T-helper 2 cell (primary cell): ENCODE results near the gene RDH16.

Experiments used
- DNase-seq, 5 experiments: peaks; one replicate each; pipeline versions ENCODE4 v3.0.0 to v3.0.0-alpha.2; 2012 to 2022
- total RNA-seq, 2 donors: gene quantifications; one replicate each; lab custom pipeline; 2026; lab: John Stamatoyannopoulos, UW

Gene RDH16
- 0.61 to 2.8 reads per million in 2 donors for total RNA-seq

DNA sequence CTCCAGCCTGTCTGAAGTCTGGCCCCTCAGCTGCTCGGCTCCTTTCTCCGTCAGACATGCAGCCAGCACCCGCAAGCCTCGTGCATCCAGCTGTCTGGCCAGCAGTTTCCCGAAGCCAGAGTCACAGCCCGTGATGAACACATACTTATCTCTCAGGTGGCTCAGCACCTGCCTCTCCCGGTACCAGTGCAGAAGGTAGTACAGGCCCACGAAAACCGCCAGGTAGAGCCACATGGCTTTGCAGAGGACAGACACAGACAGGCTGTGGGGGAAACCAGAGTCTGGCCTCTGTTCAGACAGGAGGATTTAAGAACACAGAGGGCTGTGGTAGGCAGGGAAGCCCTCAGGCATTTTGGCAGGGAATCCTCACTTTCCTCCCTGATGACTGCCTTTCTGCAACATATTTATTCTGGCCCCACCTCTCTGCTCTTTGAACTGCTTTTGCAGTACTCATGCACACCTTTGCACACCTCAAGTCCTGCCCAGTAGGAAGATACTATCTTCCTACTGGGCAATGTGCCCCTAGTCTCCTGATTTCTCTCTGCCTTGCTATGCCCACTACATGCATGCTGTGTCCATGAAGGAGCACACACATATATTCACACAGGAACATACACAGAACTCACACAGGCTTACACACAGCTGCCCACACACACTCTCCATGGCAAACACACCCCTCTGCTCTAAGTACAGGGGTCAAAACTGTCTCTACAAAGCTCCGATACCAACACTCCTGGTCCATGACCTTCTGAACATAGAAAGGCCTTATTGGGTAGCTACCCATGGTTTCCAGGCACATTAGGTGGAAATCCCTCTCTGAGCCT, at the start of gene RDH16:
Gene RDH16, minus strand, starts transcription at position 380 of the 824 bp plus-strand sequence. Its CDS starts 146 bp downstream, at position 234.
- no peak for DNase-seq

GRCh38 chr12:57006809-57007475, 49.5 kb upstream of the RDH16 start:
- no peak for DNase-seq

DNA sequence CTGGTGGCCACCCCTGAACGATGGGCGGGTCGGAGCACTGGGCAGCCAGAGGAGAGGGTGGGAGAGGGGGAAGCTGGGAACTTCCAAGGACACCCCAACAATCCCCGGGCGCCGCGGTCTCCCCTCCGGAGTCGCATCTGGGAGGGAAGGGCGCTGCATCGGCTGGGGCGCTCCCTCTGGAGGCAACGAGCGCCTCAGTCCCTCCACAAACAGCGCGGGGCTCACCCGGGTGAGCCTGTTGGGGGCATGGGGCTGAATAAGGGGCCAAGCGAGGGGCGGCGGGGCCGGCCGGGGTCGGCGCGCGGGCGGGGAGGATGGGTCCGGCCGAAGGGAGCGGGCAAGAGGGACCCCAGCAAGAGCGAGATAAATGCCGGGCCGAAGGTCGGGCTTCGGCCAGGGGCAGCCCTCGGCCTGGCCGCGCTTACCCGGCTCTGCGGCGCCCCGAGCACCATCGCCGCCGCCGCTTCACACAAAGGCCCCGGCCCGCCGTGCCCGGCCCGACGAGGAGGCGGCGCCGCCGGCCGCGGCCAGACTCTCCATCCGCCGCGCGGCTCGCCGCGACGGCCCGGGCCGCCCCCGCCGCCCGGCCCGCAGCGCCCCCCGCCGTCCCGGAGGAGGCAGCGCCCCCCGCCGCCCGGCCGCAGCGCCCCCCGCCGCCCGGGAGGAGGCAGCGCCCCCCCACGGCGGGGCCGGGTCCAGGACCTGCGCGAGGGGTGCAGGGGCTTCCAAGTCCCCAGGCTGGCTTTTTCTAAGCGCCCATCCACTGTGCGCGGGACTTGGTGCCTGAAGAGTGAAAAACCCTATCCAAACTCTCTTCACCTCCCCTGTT, 48.8 kb upstream of the RDH16 start, which contains the start of gene ZBTB39:
Gene ZBTB39, minus strand, starts transcription at position 567 of the 829 bp plus-strand sequence. CDS start 1,629 bp downstream, outside the sequence.
- peak; percentile 46 to 78 (median 57) for DNase-seq

DNA sequence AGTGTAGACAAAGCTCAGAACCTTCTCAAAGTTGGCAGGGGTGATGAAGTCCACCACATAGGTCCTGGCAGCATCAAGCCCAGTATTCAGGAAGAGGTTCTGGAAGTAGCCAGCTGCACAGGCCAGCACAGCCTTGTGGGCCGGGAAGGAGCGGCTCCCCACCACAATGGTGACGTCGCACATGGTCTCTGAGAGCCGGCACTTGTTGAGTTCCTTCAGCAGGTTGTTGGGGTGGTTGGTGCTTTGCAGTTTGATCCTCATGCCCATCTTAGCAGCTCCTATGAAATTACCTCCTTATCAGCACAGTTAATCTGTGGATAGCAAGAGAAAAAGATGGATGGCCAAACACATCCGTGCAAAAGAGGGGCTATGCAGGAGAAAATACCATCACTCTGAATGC, 47.2 kb upstream of the RDH16 start:
- DNase-seq, result no peak

DNA sequence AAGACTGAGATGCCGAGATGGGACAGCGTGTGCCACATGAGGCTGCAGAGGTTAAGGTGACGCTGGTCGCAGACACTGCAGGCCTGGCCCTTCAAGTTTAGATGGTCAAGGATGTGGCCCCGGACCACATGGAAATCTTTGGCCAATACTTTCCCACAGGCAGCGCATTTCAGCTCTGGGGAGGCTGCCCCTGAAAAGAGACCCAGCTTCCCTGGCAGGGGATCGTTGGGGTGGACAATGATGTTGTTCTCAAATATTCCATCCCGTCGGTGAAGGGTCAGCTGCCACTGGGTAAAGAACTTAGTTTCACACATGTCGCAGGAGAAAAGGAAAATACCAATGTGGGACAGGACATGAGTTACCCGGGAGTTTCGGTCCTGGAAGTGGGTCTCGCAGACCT, 46.0 kb upstream of the RDH16 start:
- no peak for DNase-seq

- DNase-seq, result peak; percentile 38 to 73 (median 63)
Measured at GRCh38 chr12:57001448-57001906, 44.1 kb upstream of the RDH16 start.

GRCh38 chr12:57000393-57000792, 43.0 kb upstream of the RDH16 start:
- no peak for DNase-seq

DNA sequence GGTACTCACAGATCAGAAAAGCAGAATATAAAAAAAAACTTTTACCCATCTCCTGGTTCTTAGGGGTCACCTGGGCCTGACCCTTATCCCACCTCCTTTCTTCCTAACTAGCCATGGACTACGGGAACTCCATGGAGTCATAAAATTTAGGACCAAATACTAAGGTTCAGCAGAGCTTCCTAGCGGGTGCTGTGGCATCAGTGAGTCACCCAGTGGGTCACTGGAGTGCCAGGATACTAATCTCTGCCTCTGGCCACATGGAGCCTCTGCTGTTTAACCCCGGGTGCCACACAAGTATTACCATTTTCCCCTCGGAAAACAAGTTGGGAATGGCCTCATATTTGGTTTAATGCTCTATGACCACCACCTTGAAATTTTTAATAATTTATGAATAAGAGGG, 42.0 kb upstream of the RDH16 start:
- DNase-seq, result no peak

- peak in 2 of 5 experiments; percentile 23 to 79 for DNase-seq
Measured at GRCh38 chr12:56998981-56999380, 41.6 kb upstream of the RDH16 start.

GRCh38 chr12:56998316-56998715, 40.9 kb upstream of the RDH16 start:
- DNase-seq, result no peak

DNA sequence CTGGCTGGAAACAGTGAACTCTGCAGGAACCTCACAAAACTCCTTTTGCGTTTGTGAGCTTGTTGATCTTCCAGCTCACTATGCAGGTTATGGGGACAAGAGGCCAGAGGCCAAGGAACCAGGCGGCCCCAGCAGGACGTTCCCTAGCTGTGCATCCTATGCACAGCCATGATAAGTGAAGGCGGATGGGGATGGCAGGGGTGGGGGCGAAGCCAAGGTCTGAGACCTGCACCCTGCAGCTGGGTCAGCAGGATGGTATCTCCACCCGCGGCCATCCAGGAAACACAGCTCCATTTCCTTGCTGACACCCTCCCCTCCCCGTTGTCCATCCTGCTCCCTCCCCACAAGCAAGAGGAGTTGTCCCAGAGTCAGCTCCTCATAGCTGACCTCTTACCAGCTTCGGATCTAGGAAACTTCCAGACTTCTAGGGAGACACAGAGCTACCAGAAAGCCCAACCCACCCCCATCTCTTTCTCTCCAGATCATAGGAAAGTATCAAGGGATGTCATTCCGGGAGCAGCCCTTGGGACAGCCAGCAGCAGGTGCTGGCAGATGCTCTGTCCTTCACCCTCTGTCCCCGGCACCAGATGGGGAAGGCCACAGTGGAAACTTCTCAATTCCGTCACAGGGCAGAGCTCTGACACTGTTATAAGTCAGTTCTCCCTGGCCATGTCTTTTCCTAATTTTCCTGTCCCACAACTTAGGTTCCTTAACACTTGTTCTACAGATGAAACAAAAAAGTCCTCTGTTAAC, 39.6 kb upstream of the RDH16 start:
- DNase-seq, result no peak

DNA sequence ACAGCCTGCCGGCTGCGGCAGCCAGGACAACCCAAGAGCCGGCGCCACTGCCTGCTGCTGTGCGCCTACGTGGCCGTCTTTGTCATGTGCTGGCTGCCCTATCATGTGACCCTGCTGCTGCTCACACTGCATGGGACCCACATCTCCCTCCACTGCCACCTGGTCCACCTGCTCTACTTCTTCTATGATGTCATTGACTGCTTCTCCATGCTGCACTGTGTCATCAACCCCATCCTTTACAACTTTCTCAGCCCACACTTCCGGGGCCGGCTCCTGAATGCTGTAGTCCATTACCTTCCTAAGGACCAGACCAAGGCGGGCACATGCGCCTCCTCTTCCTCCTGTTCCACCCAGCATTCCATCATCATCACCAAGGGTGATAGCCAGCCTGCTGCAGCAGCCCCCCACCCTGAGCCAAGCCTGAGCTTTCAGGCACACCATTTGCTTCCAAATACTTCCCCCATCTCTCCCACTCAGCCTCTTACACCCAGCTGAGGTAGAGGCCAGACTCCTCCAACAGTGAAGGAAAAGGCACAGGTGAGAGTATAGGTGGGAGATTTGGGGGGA, 38.6 kb upstream of the RDH16 start:
- DNase-seq, result no peak

DNA sequence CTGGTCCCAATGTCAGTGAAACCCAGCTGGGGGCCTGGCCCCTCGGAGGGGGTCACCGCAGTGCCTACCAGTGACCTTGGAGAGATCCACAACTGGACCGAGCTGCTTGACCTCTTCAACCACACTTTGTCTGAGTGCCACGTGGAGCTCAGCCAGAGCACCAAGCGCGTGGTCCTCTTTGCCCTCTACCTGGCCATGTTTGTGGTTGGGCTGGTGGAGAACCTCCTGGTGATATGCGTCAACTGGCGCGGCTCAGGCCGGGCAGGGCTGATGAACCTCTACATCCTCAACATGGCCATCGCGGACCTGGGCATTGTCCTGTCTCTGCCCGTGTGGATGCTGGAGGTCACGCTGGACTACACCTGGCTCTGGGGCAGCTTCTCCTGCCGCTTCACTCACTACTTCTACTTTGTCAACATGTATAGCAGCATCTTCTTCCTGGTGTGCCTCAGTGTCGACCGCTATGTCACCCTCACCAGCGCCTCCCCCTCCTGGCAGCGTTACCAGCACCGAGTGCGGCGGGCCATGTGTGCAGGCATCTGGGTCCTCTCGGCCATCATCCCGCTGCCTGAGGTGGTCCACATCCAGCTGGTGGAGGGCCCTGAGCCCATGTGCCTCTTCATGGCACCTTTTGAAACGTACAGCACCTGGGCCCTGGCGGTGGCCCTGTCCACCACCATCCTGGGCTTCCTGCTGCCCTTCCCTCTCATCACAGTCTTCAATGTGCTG, 38.0 kb upstream of the RDH16 start:
- DNase-seq, result no peak

DNA sequence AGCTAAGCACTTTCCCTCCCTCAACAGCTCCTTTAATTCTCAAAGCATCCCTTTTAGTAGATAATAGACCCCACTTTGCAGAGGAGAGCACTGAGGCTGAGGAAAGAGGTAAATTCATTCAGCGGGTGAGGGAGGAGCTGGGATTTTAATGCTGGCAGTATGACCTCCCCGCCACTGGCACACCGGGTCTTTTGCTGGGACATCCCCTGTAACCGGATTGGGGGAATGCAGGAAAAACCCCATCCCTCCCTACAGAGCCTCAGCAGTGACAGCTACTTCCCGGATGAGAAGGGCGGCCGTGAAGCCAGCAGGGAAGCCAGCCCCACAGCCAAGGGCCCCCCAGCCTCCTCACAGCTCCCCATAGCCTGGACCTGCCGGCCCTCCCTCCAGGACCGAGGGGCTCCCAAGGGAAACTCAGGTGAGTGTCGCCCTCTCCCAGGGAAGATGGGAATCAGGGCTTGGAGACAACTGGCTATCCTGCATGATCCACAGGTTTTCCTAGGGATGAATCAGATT, 36.9 kb upstream of the RDH16 start:
- DNase-seq, result no peak

DNA sequence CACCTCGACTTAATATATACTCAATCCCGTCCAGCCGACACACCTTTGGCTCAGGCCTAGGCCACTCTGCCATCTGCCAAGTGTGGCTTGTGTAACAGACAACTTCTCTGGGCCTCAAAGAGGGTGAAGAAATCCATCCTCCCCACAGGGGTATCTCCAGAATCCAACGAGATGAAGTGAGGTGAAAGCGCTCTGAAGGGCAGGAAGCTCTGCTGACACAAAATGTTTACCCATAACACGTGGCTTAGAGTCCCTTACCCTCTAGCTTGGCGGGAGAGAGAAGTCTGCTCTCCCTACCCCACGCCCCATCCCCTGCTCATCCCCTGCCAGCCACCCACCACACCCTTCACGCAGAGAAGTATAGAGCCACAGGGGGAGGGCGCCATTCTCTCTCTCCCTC, 35.9 kb upstream of the RDH16 start:
- DNase-seq, result no peak

- no peak for DNase-seq
Measured at GRCh38 chr12:56991319-56992246, 34.2 kb upstream of the RDH16 start.

DNA sequence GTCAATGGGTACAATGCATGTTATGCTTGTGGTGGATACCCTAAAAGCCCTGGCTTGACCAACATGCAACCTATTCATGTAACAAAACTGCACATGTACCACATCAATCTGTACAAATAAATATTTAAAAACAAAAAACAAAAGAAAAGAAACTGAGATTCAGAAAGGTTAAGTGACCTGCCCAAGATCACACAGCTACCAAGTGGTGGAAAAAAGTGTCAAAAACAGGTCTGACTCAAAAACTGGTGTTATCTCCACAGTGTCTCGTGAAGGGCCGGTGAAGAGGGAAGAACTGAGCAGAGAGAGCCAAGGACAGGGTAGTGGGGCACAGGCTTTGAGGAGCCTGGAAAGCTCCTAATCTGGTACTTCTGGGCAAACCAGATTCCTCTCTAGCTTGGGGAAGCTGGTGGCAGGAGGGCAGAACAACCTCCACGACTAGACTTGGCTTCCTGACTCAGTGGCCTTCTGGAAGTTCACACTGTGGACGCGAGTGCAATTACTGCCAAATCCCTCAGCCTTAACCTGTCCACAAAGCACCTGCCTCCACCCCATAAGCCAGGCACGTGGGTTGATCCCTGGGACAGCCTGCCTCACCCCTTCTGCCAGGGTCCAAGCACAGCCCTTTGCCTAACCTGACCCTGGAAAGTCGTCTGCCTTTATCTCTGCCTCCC, 33.4 kb upstream of the RDH16 start:
- no peak for DNase-seq

DNA sequence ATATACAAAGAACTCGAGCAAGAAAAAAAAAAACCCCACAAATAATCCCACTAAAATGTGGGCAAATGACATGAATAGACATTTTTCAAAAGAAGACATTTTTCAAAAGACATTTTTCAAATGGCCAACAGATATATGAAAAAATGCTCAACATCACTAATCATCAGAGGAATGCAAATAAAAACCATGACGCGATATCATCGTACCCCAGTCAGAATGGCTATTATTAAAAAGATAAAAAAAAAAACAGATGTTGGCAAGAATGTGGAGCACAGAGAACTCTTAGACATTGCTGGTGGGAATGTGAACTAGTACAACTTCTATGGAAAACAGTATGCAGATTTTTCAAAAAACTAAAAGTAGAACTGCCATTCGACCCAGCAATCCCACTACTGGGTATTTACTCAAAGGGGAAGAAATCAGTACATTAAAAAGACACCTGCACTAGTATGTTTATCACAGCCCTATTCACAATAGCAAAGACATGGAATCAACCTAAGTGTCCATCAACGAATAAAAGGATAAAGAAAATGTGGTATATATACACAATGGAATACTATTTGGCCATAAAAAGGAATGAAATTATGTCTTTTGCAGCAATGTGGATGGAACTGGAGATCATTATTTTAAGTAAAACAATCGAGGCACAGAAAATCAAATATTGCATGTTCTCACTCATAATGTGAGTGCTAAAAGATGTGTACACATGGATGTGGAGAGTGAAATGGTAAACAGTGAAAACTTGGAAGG, 32.6 kb upstream of the RDH16 start:
- DNase-seq, result no peak
